H1 (cell line): ENCODE data around the gene MKI67. TPM values are rescaled to one million over a fixed set of nuclear protein-coding genes. Genes with fewer than 3 reads are reported as not detected.

ENCODE experiments used
- CTCF ChIA-PET: fragments of 300-600 bp; sonication (Branson Sonifier 250); formaldehyde crosslinking; loops from one replicate; lab custom pipeline; 2021; ENCODE audit not compliant: partially characterized antibody; lab: Charles Lee
- POLR2A ChIA-PET: fragments of 300-600 bp; sonication (Branson Sonifier 250); formaldehyde crosslinking; loops from one replicate; lab custom pipeline; 2021; ENCODE audit warnings: inconsistent platforms; ENCODE audit not compliant: partially characterized antibody; lab: Charles Lee
- DNase-seq, 2 experiments: peaks; one replicate each; pipeline versions ENCODE4 v3.0.0 to v3.0.0-alpha.2; 2010 to 2022; ENCODE audit warnings: low spot score in 2 of 2, low read depth in 1 of 2, mixed read lengths in 1 of 2
- FAIRE-seq: peaks from 2 replicates; lab custom pipeline; 2011; peaks lifted over from hg19 to GRCh38; lab: Jason Lieb, UNC
- H2AFZ ChIP-seq: 2 replicates; pipeline ENCODE4 v1.8.1; 2012; ENCODE audit warnings: low read length, inconsistent platforms
- H2AK5ac ChIP-seq: 2 replicates; pipeline ENCODE4 v1.6.1; 2013; ENCODE audit warnings: low read depth, low read length
- H2BK120ac ChIP-seq: replicated peaks from 2 replicates; pipeline ENCODE3; 2013; ENCODE audit warnings: low read depth, low read length, inconsistent platforms
- H2BK12ac ChIP-seq: 2 replicates; pipeline ENCODE4 v1.6.1; 2013; ENCODE audit warnings: low read depth, low read length
- H2BK15ac ChIP-seq: 2 replicates; pipeline ENCODE4 v1.6.1; 2013; ENCODE audit warnings: low read length
- H2BK20ac ChIP-seq: 2 replicates; pipeline ENCODE4 v1.6.1; 2013; ENCODE audit warnings: low read length
- H2BK5ac ChIP-seq: 2 replicates; pipeline ENCODE4 v1.6.1; 2013; ENCODE audit warnings: low read depth, low read length
- H3K14ac ChIP-seq: 2 replicates; pipeline ENCODE4 v1.6.1; 2013; ENCODE audit warnings: inconsistent platforms; ENCODE audit not compliant: insufficient read length
- H3K18ac ChIP-seq: 2 replicates; pipeline ENCODE4 v1.6.1; 2013; ENCODE audit warnings: low read length; ENCODE audit errors: extremely low read depth
- H3K23ac ChIP-seq: 2 replicates; pipeline ENCODE4 v1.6.1; 2013; ENCODE audit warnings: inconsistent platforms; ENCODE audit not compliant: insufficient read length
- H3K23me2 ChIP-seq: 2 replicates; pipeline ENCODE4 v1.6.1; 2013; ENCODE audit warnings: low read depth, low read length
- H3K27ac ChIP-seq: 2 replicates; pipeline ENCODE4 v1.6.1; 2011; ENCODE audit warnings: low read depth, low read length, inconsistent platforms
- H3K27me3 ChIP-seq, 4 experiments: replicated peaks in 1 of 4; 1 replicate in 1 of 4; 2 replicates in 3 of 4; pipeline versions ENCODE4 v1.6.1 to v1.8.1; 2011 to 2013; ENCODE audit warnings: low read length in 3 of 4, mild to moderate bottlenecking in 3 of 4, inconsistent platforms in 2 of 4, mixed read lengths in 2 of 4, moderate library complexity in 1 of 4; ENCODE audit not compliant: control insufficient read depth in 3 of 4, insufficient read depth in 3 of 4; ENCODE audit errors: extremely low read depth in 1 of 4
- H3K36me3 ChIP-seq, 4 experiments: 2 replicates each; pipeline versions ENCODE4 v1.6.1 to v1.8.1; 2011 to 2013; ENCODE audit warnings: mild to moderate bottlenecking in 4 of 4, low read length in 3 of 4, moderate library complexity in 2 of 4, control low read depth in 1 of 4, inconsistent platforms in 1 of 4; ENCODE audit not compliant: insufficient read depth in 4 of 4, control insufficient read depth in 2 of 4
- H3K4ac ChIP-seq: replicated peaks from 2 replicates; pipeline ENCODE3; 2013; ENCODE audit warnings: low read length, low read depth, mixed read lengths, inconsistent platforms; ENCODE audit not compliant: insufficient read length
- H3K4me1 ChIP-seq, 4 experiments: replicated peaks in 1 of 4; 1 replicate in 1 of 4; 2 replicates in 3 of 4; pipeline versions ENCODE4 v1.6.1 to v1.8.1; 2011 to 2013; ENCODE audit warnings: low read length in 3 of 4, inconsistent platforms in 2 of 4, mixed read lengths in 1 of 4; ENCODE audit not compliant: insufficient read depth in 4 of 4, control insufficient read depth in 3 of 4
- H3K4me2 ChIP-seq, 2 experiments: 2 replicates each; pipeline versions ENCODE4 v1.6.1 to v1.8.1; 2011 to 2013; ENCODE audit warnings: low read depth in 2 of 2, low read length in 2 of 2, control low read depth in 1 of 2, inconsistent platforms in 1 of 2, mild to moderate bottlenecking in 1 of 2; ENCODE audit not compliant: insufficient read depth in 1 of 2
- H3K4me3 ChIP-seq, 4 experiments: fragments of 200-600, 300-600 bp in 1 of 4; sonication (generic), shearing (Covaris generic), sonication (Bioruptor Twin) in 1 of 4; 2 replicates each; pipeline versions ENCODE4 v1.5.1 to v1.8.1; 2011 to 2016; ENCODE audit warnings: low read length in 4 of 4, low read depth in 3 of 4, control low read depth in 2 of 4, inconsistent platforms in 2 of 4, mild to moderate bottlenecking in 2 of 4, mixed read lengths in 1 of 4, moderate library complexity in 1 of 4; ENCODE audit not compliant: insufficient read depth in 2 of 4; ENCODE audit errors: extremely low read depth in 1 of 4
- H3K56ac ChIP-seq: replicated peaks from 2 replicates; pipeline ENCODE3; 2013; ENCODE audit warnings: low read depth, mild to moderate bottlenecking, mixed read lengths, low read length, inconsistent platforms; ENCODE audit not compliant: insufficient read length
- H3K79me1 ChIP-seq: 2 replicates; pipeline ENCODE4 v1.6.1; 2013; ENCODE audit warnings: low read depth, low read length, control low read depth
- H3K79me2 ChIP-seq, 2 experiments: 2 replicates each; pipeline versions ENCODE4 v1.6.1 to v1.8.1; 2012 to 2013; ENCODE audit warnings: low read length in 2 of 2, mild to moderate bottlenecking in 2 of 2, inconsistent platforms in 1 of 2; ENCODE audit not compliant: insufficient read depth in 2 of 2, control insufficient read depth in 1 of 2
- H3K9ac ChIP-seq, 4 experiments: replicated peaks in 1 of 4; 1 replicate in 1 of 4; 2 replicates in 3 of 4; pipeline versions ENCODE4 v1.6.1 to v1.8.1; 2011 to 2013; ENCODE audit warnings: low read depth in 3 of 4, low read length in 3 of 4, control low read depth in 2 of 4, mild to moderate bottlenecking in 2 of 4, moderate library complexity in 2 of 4, inconsistent platforms in 1 of 4; ENCODE audit errors: extremely low read depth in 1 of 4
- H3K9me3 ChIP-seq, 2 experiments: 2 replicates each; pipeline versions ENCODE4 v1.6.1 to v1.8.1; 2012 to 2013; ENCODE audit warnings: mild to moderate bottlenecking in 2 of 2, moderate library complexity in 2 of 2, control low read depth in 1 of 2, inconsistent platforms in 1 of 2, low read depth in 1 of 2, low read length in 1 of 2, mixed read lengths in 1 of 2; ENCODE audit not compliant: insufficient read depth in 2 of 2
- H4K20me1 ChIP-seq, 2 experiments: replicated peaks in 1 of 2; 2 replicates each; pipeline versions ENCODE3 to v1.8.1; 2011 to 2013; ENCODE audit warnings: inconsistent platforms in 2 of 2, low read length in 2 of 2, mild to moderate bottlenecking in 1 of 2; ENCODE audit not compliant: insufficient read depth in 2 of 2, control insufficient read depth in 1 of 2
- H4K5ac ChIP-seq: 2 replicates; pipeline ENCODE4 v1.6.1; 2013; ENCODE audit warnings: low read length, low read depth, mixed read lengths, inconsistent platforms; ENCODE audit not compliant: insufficient read length
- H4K8ac ChIP-seq: 2 replicates; pipeline ENCODE4 v1.8.0; 2013; ENCODE audit warnings: mild to moderate bottlenecking, moderate library complexity, low read length, inconsistent platforms; ENCODE audit not compliant: insufficient read depth; ENCODE audit errors: extremely low read depth
- H4K91ac ChIP-seq: replicated peaks from 2 replicates; pipeline ENCODE3; 2013; ENCODE audit warnings: low read length, mixed read lengths, inconsistent platforms; ENCODE audit not compliant: insufficient read length
- CBX8 ChIP-seq: fragments of 300-800, 300-1000 bp; sonication (generic); IDR thresholded peaks from 2 replicates; pipeline ENCODE4 v1.7.1; 2016; ENCODE audit warnings: low read depth, low read length, borderline replicate concordance
- CEBPB ChIP-seq: IDR thresholded peaks from 2 replicates; pipeline ENCODE4 v1.6.1; 2012; ENCODE audit warnings: low read depth, low read length
- CHD2 ChIP-seq: IDR thresholded peaks from 2 replicates; pipeline ENCODE4 v1.6.1; 2012; ENCODE audit warnings: low read length, improper control_type of control experiment
- EGR1 ChIP-seq: IDR thresholded peaks from 2 replicates; pipeline ENCODE4 v1.6.1; 2011; ENCODE audit warnings: low read depth, low read length, borderline replicate concordance
- NANOG ChIP-seq: IDR thresholded peaks from 2 replicates; pipeline ENCODE4 v1.6.1; 2011; ENCODE audit warnings: low read length, low read depth, mild to moderate bottlenecking, inconsistent platforms; ENCODE audit not compliant: insufficient read depth, poor library complexity, severe bottlenecking
- POLR2AphosphoS5 ChIP-seq: IDR thresholded peaks from 2 replicates; pipeline ENCODE4 v1.6.1; 2011; ENCODE audit warnings: low read depth, low read length
- RNF2 ChIP-seq: fragments of 200-900, 300-1000 bp; sonication (generic); IDR thresholded peaks from 2 replicates; pipeline ENCODE4 v1.7.1; 2016; ENCODE audit warnings: borderline replicate concordance, low read depth, mild to moderate bottlenecking, antibody characterized with exemption, low read length; ENCODE audit not compliant: poor library complexity, severe bottlenecking; ENCODE audit errors: missing control alignments
- SP2 ChIP-seq: IDR thresholded peaks from 2 replicates; pipeline ENCODE4 v1.6.1; 2012; ENCODE audit warnings: mild to moderate bottlenecking, low read length, inconsistent platforms
- TAF1 ChIP-seq: IDR thresholded peaks from 2 replicates; pipeline ENCODE4 v1.6.1; 2011; ENCODE audit warnings: mild to moderate bottlenecking, low read depth, low read length
- WGBS, 2 experiments: shearing (Covaris generic) in 1 of 2; methylation state at CpG; one replicate each; pipeline versions ENCODE4 v1.1.6 to v1.1.7; 2013 to 2015; ENCODE audit warnings: low lambda C conversion rate in 2 of 2, mixed read lengths in 2 of 2, inconsistent platforms in 1 of 2, low coverage in 1 of 2, missing lambda C conversion rate in 1 of 2; ENCODE audit not compliant: insufficient replicate concordance in 2 of 2, insufficient coverage in 1 of 2, insufficient read length in 1 of 2; ENCODE audit errors: extremely low coverage in 1 of 2, missing lambda C conversion rate in 1 of 2; 5-methylcytosine and 5-hydroxymethylcytosine counted together
- polyA plus RNA-seq, 7 experiments: library from polyadenylated mRNA; depleted of rRNA in 3 of 7; stranded (reverse) in 5 of 7; unstranded in 2 of 7; fragments of >200 nt in 5 of 7; fragments of 200-250 nt in 2 of 7; gene quantifications; 1 replicate in 5 of 7; 2 replicates in 1 of 7; 4 replicates in 1 of 7; pipeline versions ENCODE4 v1.2.1 to v1.2.3, GENCODE V29; 2011 to 2013; ENCODE audit warnings: missing spikeins in 2 of 7, mixed read lengths in 2 of 7
- total RNA-seq: library from RNA; stranded (reverse); fragmentation: NEBNext Ultra II Directional; extraction: Animal tissue kit (Norgen Biotek cat#: 25700); gene quantifications from 2 replicates; pipeline ENCODE4 v1.2.1, GENCODE V29; 2021

Gene MKI67
- total and polyA plus RNA-seq, 2 of the 8 experiments (the other 6 are each of a cell fraction or from before 2014, with no cell fraction given), result 15.8 to 85.1 TPM

GRCh38 chr10:128128582-128128981 is 2.4 kb upstream of the MKI67 start:
- Histone ChIP-seq H3K56ac (no peak overlapping the region), H2BK20ac (no peak overlapping the region), H3K79me2 (peaks cover 10 to 23% of the 10 kb centered on the region in 2 experiments), H3K79me1 (peaks cover 5% of the 10 kb centered on the region; the same call in 1 of the 2 replicates), H3K9me3 (no peaks in the 10 kb centered on the region), H4K8ac (no peak overlapping the region), H2BK12ac (no peak overlapping the region), H3K9ac (no peak overlapping the region), H3K4me3 (no peak overlapping the region), H3K27me3 (no peaks in the 10 kb centered on the region), H3K14ac (no peak overlapping the region), H2BK15ac (no peak overlapping the region), H3K4me1 (peaks cover 5 to 10% (median 9%) of the 10 kb centered on the region in 4 experiments; a peak in 5 of 7 replicates), H4K20me1 (peaks cover 6% of the 10 kb centered on the region in 2 experiments), H2AFZ (no peak overlapping the region), H3K23ac (no peak overlapping the region), H4K91ac (no peak overlapping the region), H2BK120ac (no peak overlapping the region), H3K36me3 (no peaks in the 10 kb centered on the region), H2BK5ac (no peak overlapping the region), H2AK5ac (no peak overlapping the region), H3K18ac (no peak overlapping the region), H4K5ac (no peak overlapping the region), H3K27ac (no peak overlapping the region), H3K23me2 (no peaks in the 10 kb centered on the region; the same call in 1 of the 2 replicates), H3K4me2 (no peak overlapping the region), H3K4ac (no peak overlapping the region)
- DNase-seq (no peak), FAIRE-seq (no peak)
- 69% methylated on average over 3 of the region's 8 CpGs; no CpG with 5 or more reads in 1 of the 2 experiments for WGBS, 2 experiments
- POLR2A ChIA-PET, result no interaction called here
- CTCF ChIA-PET, result interaction anchor here (0.9 to 2.3 kb wide), 3 partner anchors 11 to 39 kb away, joined by 3 to 11 read pairs (median 4); no protein-coding TSS in a partner anchor
- TF ChIP-seq RNF2 (no peak), CBX8 (no peak), CEBPB (no peak), SP2 (no peak), EGR1 (no peak), POLR2AphosphoS5 (no peak), NANOG (no peak), CHD2 (no peak), TAF1 (no peak)
